ENCODE results near the gene RTF2.

DNA sequence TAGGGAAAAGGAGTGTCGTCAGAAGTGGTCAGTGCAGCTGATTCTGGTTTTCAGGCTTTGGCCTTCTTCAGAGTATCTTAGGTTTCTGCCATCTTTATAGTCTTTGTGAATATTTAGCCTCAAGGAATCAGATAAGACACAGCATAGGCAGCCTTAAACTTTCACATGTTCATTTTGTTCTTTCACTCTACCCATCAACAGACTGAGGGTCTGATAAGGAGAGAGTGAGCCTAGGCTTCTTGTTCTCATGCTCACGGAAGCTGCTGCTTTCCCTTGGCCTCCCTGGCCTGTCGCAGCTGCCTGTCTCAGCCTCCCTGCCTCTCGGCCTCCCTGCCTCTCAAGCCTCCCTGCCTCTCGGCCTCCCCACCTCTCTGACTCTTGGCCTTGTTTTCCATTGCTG is 20.1 kb downstream of the RTF2 start:
- TF ChIP-seq, protein P1, sequence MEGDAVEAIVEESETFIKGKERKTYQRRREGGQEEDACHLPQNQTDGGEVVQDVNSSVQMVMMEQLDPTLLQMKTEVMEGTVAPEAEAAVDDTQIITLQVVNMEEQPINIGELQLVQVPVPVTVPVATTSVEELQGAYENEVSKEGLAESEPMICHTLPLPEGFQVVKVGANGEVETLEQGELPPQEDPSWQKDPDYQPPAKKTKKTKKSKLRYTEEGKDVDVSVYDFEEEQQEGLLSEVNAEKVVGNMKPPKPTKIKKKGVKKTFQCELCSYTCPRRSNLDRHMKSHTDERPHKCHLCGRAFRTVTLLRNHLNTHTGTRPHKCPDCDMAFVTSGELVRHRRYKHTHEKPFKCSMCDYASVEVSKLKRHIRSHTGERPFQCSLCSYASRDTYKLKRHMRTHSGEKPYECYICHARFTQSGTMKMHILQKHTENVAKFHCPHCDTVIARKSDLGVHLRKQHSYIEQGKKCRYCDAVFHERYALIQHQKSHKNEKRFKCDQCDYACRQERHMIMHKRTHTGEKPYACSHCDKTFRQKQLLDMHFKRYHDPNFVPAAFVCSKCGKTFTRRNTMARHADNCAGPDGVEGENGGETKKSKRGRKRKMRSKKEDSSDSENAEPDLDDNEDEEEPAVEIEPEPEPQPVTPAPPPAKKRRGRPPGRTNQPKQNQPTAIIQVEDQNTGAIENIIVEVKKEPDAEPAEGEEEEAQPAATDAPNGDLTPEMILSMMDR (IDR thresholded peaks at IDR 0.05 in 4 of 5, conservative IDR thresholded peaks at IDR 0.05 in 1 of 5): no peak
- TF ChIP-seq POLR2A (IDR thresholded peaks at IDR 0.05): no peak
